Middle frontal gyrus (tissue), 1 donor: ENCODE measurements around the gene GNG4.

ENCODE experiments used
- DNase-seq: peaks from one replicate; pipeline ENCODE4 v3.0.0-alpha.2; 2015; ENCODE audit warnings: low spot score; ENCODE audit errors: extremely low spot score

GNG4 gene

GRCh38 chr1:235649368-235650163, at the start of gene GNG4:
Gene GNG4 (minus strand): TSS chr1:235649784. CDS start chr1:235583838, 65,946 bp downstream.
- no peak for DNase-seq

GRCh38 chr1:235697508-235697907, 47.9 kb upstream of the GNG4 start:
- DNase-seq, result no peak

- no peak for DNase-seq
Observed at GRCh38 chr1:235689356-235689755, 39.8 kb upstream of the GNG4 start.

GRCh38 chr1:235688096-235688495, 38.5 kb upstream of the GNG4 start:
- DNase-seq, result no peak

GRCh38 chr1:235683653-235684052, 34.1 kb upstream of the GNG4 start:
- no peak for DNase-seq

- DNase-seq, result no peak
Observed at GRCh38 chr1:235682216-235682615, 32.6 kb upstream of the GNG4 start.

- no peak for DNase-seq
Observed at GRCh38 chr1:235679644-235680043, 30.1 kb upstream of the GNG4 start.

GRCh38 chr1:235679005-235679404, 29.4 kb upstream of the GNG4 start:
- DNase-seq, result no peak

- no peak for DNase-seq
Observed at GRCh38 chr1:235675152-235675890, 25.7 kb upstream of the GNG4 start.

- no peak for DNase-seq
Observed at GRCh38 chr1:235673981-235674380, 24.4 kb upstream of the GNG4 start.

- DNase-seq, result no peak
Observed at GRCh38 chr1:235671992-235672391, 22.4 kb upstream of the GNG4 start.

- DNase-seq, result no peak
Observed at GRCh38 chr1:235670157-235670776, 20.7 kb upstream of the GNG4 start.

GRCh38 chr1:235669277-235669676, 19.7 kb upstream of the GNG4 start:
- DNase-seq, result no peak

- DNase-seq, result no peak
Observed at GRCh38 chr1:235663628-235664027, 14.0 kb upstream of the GNG4 start.

GRCh38 chr1:235661568-235661967, 12.0 kb upstream of the GNG4 start:
- no peak for DNase-seq

GRCh38 chr1:235659186-235659771, 9.7 kb upstream of the GNG4 start:
- no peak for DNase-seq

GRCh38 chr1:235657747-235658526, 8.4 kb upstream of the GNG4 start:
- DNase-seq, result no peak

- DNase-seq, result no peak
Observed at GRCh38 chr1:235657269-235657668, 7.7 kb upstream of the GNG4 start.

GRCh38 chr1:235652364-235652763, 2.8 kb upstream of the GNG4 start:
- no peak for DNase-seq

- no peak for DNase-seq
Observed at GRCh38 chr1:235651170-235651806, 1.7 kb upstream of the GNG4 start.
